Measurements from ENCODE around the gene MAGI1. TPM values are rescaled to one million over a fixed set of nuclear protein-coding genes. Genes with fewer than 3 reads are reported as not detected.

MAGI1 gene
- total and polyA plus RNA-seq, 2 donors (not counting 1 experiment from before 2014, with no cell fraction given) = 0.10 to 0.22 TPM

- no peaks in the 10 kb centered on the region for H3K27me3 Mint-ChIP-seq
- no peak overlapping the region for H2AFZ ChIP-seq (ENCODE audit: insufficient read depth, low read depth, low read length, poor library complexity, severe bottlenecking)
- TF ChIP-seq, protein P1, sequence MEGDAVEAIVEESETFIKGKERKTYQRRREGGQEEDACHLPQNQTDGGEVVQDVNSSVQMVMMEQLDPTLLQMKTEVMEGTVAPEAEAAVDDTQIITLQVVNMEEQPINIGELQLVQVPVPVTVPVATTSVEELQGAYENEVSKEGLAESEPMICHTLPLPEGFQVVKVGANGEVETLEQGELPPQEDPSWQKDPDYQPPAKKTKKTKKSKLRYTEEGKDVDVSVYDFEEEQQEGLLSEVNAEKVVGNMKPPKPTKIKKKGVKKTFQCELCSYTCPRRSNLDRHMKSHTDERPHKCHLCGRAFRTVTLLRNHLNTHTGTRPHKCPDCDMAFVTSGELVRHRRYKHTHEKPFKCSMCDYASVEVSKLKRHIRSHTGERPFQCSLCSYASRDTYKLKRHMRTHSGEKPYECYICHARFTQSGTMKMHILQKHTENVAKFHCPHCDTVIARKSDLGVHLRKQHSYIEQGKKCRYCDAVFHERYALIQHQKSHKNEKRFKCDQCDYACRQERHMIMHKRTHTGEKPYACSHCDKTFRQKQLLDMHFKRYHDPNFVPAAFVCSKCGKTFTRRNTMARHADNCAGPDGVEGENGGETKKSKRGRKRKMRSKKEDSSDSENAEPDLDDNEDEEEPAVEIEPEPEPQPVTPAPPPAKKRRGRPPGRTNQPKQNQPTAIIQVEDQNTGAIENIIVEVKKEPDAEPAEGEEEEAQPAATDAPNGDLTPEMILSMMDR (IDR thresholded peaks at IDR 0.05) = no peak
- no peak for TF ChIP-seq EZH2 (IDR thresholded peaks at IDR 0.05; ENCODE audit: borderline replicate concordance, insufficient read depth, low read depth, low read length, poor library complexity, severe bottlenecking)
- H3K4me3 Mint-ChIP-seq = no peak overlapping the region
- H3K4me1 Mint-ChIP-seq = no peaks in the 10 kb centered on the region
- H3K79me2 ChIP-seq (ENCODE audit: control insufficient read depth, insufficient read depth, low read length) = no peaks in the 10 kb centered on the region
- POLR2A ChIA-PET = no interaction called here
- CTCF ChIA-PET = no interaction called here
- no peaks in the 10 kb centered on the region for H3K36me3 ChIP-seq (replicated peaks in 1 of 2; ENCODE audit: control extremely low read depth in 1 of 2, control insufficient read depth in 1 of 2, extremely low read depth in 1 of 2, insufficient read depth in 2 of 2, low read length in 1 of 2)
- no peak for DNase-seq
- no peak overlapping the region for H3K4me3 ChIP-seq (ENCODE audit: control extremely low read depth in 1 of 5, extremely low read depth in 1 of 5, insufficient read depth in 1 of 5, low read depth in 2 of 5, low read length in 4 of 5)
- H3K27me3 ChIP-seq (replicated peaks in 1 of 4; ENCODE audit: control extremely low read depth in 1 of 4, control insufficient read depth in 3 of 4, insufficient read depth in 4 of 4, low read length in 3 of 4) = no peaks in the 10 kb centered on the region
- H3K27ac ChIP-seq (ENCODE audit: low read length in 2 of 2) = no peak overlapping the region
- H3K9me3 ChIP-seq (ENCODE audit: control extremely low read depth in 1 of 3, control insufficient read depth in 2 of 3, insufficient read depth in 1 of 3, low read length in 2 of 3) = peaks cover 0 to 3% (median 0%) of the 10 kb centered on the region in 3 donors
- H3K27ac Mint-ChIP-seq = no peak overlapping the region
- no peak overlapping the region for H3K9ac ChIP-seq (ENCODE audit: low read length)
- H3K4me1 ChIP-seq (ENCODE audit: control insufficient read depth in 2 of 2, insufficient read depth in 2 of 2, low read length in 2 of 2) = no peaks in the 10 kb centered on the region
- H3K9me3 Mint-ChIP-seq (ENCODE audit: insufficient read depth) = no peaks in the 10 kb centered on the region
- no CpG with 5 or more reads among the region's 4 CpGs for WGBS (ENCODE audit: insufficient coverage)
- H3K4me2 ChIP-seq (replicated peaks; ENCODE audit: low read depth, low read length, poor library complexity, severe bottlenecking) = no peak overlapping the region
- H4K20me1 ChIP-seq (ENCODE audit: control insufficient read depth, insufficient read depth, low read length, poor library complexity, severe bottlenecking) = no peaks in the 10 kb centered on the region
- no peak for ATAC-seq (ENCODE audit: low read depth)
- intact Hi-C loops (cut with micrococcal nuclease) = no loop called here
These were observed 337.2 kb downstream of the MAGI1 start for GRCh38 chr3:65701516-65701915.

- intact Hi-C loops (cut with micrococcal nuclease) = no loop called here
- Histone ChIP-seq H3K36me3 (replicated peaks in 1 of 2; ENCODE audit: control extremely low read depth in 1 of 2, control insufficient read depth in 1 of 2, extremely low read depth in 1 of 2, insufficient read depth in 2 of 2, low read length in 1 of 2) (no peaks in the 10 kb centered on the region), H3K4me1 (ENCODE audit: control insufficient read depth in 2 of 2, insufficient read depth in 2 of 2, low read length in 2 of 2) (no peaks in the 10 kb centered on the region), H2AFZ (ENCODE audit: insufficient read depth, low read depth, low read length, poor library complexity, severe bottlenecking) (no peak overlapping the region), H4K20me1 (ENCODE audit: control insufficient read depth, insufficient read depth, low read length, poor library complexity, severe bottlenecking) (no peaks in the 10 kb centered on the region), H3K79me2 (ENCODE audit: control insufficient read depth, insufficient read depth, low read length) (no peaks in the 10 kb centered on the region), H3K27ac (ENCODE audit: low read length in 2 of 2) (no peak overlapping the region), H3K27me3 (replicated peaks in 1 of 4; ENCODE audit: control extremely low read depth in 1 of 4, control insufficient read depth in 3 of 4, insufficient read depth in 4 of 4, low read length in 3 of 4) (no peaks in the 10 kb centered on the region), H3K9ac (ENCODE audit: low read length) (no peak overlapping the region), H3K9me3 (ENCODE audit: control extremely low read depth in 1 of 3, control insufficient read depth in 2 of 3, insufficient read depth in 1 of 3, low read length in 2 of 3) (peaks cover 0 to 4% (median 0%) of the 10 kb centered on the region in 3 donors), H3K4me2 (replicated peaks; ENCODE audit: low read depth, low read length, poor library complexity, severe bottlenecking) (no peak overlapping the region), H3K4me3 (ENCODE audit: control extremely low read depth in 1 of 5, extremely low read depth in 1 of 5, insufficient read depth in 1 of 5, low read depth in 2 of 5, low read length in 4 of 5) (no peak overlapping the region)
- ChIA-PET POLR2A (no interaction called here), CTCF (no interaction called here)
- Mint-ChIP-seq H3K4me3 (no peak overlapping the region), H3K27me3 (no peaks in the 10 kb centered on the region), H3K27ac (no peak overlapping the region), H3K4me1 (no peaks in the 10 kb centered on the region), H3K9me3 (ENCODE audit: insufficient read depth) (no peaks in the 10 kb centered on the region)
- TF ChIP-seq, protein P1 (IDR thresholded peaks at IDR 0.05) = no peak
- no peak for TF ChIP-seq EZH2 (IDR thresholded peaks at IDR 0.05; ENCODE audit: borderline replicate concordance, insufficient read depth, low read depth, low read length, poor library complexity, severe bottlenecking)
- no peak for DNase-seq
- 97% methylated on average over 3 of the region's 3 CpGs for WGBS (ENCODE audit: insufficient coverage)
- ATAC-seq (ENCODE audit: low read depth) = no peak
These were observed 349.3 kb downstream of the MAGI1 start for GRCh38 chr3:65689436-65689835.
